D721Med (cell line): ENCODE results near the gene NOS1.

ENCODE experiments used
- DNase-seq: peaks from one replicate; pipeline ENCODE4 v3.0.0; 2011; ENCODE audit warnings: low spot score; ENCODE audit not compliant: insufficient read length
- FAIRE-seq: peaks from 2 replicates; lab custom pipeline; 2011; peaks lifted over from hg19 to GRCh38; lab: Jason Lieb, UNC
- TF ChIP-seq, protein P1 (sequence below): IDR thresholded peaks from 2 replicates; pipeline ENCODE4 v1.5.1; 2012; ENCODE audit warnings: mild to moderate bottlenecking, control low read depth; ENCODE audit not compliant: insufficient read depth; ENCODE audit errors: missing control alignments

NOS1 gene

GRCh38 chr12:117343296-117343695, 18.1 kb downstream of the NOS1 start:
- DNase-seq (no peak), FAIRE-seq (no peak)
- TF ChIP-seq, protein P1, sequence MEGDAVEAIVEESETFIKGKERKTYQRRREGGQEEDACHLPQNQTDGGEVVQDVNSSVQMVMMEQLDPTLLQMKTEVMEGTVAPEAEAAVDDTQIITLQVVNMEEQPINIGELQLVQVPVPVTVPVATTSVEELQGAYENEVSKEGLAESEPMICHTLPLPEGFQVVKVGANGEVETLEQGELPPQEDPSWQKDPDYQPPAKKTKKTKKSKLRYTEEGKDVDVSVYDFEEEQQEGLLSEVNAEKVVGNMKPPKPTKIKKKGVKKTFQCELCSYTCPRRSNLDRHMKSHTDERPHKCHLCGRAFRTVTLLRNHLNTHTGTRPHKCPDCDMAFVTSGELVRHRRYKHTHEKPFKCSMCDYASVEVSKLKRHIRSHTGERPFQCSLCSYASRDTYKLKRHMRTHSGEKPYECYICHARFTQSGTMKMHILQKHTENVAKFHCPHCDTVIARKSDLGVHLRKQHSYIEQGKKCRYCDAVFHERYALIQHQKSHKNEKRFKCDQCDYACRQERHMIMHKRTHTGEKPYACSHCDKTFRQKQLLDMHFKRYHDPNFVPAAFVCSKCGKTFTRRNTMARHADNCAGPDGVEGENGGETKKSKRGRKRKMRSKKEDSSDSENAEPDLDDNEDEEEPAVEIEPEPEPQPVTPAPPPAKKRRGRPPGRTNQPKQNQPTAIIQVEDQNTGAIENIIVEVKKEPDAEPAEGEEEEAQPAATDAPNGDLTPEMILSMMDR: no peak

DNA sequence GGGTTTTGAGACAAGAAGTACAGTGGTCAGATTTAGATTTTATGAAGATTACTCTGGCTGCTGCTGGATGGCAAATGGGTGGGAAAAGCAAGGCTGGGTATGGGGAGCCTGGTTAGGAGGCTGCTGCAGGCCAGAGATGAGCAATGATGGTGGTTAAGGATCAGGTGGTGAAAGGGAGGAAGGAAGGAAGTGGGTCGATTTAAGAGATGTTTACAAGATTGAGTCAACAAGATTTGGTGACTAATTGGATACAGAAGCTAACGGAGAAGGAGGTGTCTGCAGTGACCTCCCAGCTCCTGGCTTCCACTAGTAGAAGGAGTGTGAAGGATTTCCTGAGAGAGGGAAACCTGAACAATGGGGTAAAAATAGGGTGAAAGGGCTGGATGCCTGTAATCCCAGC, 18.7 kb downstream of the NOS1 start:
- FAIRE-seq (no peak), DNase-seq (no peak)

DNA sequence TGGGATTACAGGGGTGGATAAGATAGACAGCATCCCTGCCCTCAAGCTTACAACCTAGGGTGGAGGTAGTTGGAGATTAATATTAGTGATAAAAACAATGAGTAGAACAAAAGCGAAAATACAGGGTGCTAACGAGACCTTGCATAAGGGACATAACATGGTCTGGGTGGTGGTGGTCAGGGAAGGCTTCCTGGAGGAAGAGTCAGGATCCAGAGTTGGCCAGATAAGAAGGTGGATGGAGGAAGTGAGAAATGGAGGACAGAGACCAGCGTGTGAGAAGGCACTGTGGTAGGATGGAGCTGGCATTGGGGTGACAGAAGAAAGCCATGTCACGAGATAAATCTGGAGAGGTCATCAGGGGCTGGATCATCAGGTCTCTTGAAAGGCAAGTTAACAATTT, 19.2 kb downstream of the NOS1 start:
- TF ChIP-seq, protein P1: no peak
- no peak for FAIRE-seq
- no peak for DNase-seq

More for the DNA sequence above, 18.7 kb downstream of the NOS1 start:
- TF ChIP-seq, protein P1: no peak

DNA sequence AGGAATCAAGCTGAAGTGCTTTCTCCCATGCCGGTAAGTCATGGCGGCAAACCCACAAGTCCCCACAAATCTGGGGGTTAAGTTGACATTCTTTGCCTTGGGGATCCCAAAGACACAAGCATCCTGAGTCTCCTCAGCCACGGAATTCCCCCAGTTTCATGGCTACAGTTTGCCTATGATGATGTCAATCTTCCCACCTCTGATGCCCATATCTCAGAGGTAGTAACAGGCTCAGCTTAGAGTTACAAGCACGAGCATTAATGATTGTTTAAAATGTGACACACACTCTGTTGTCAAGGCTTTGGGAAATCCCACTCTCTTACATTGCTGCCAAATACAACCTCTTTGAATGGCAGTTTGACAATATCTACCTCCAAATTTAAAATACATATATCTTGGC, 22.3 kb downstream of the NOS1 start:
- DNase-seq (no peak), FAIRE-seq (no peak)
- TF ChIP-seq, protein P1: no peak

DNA sequence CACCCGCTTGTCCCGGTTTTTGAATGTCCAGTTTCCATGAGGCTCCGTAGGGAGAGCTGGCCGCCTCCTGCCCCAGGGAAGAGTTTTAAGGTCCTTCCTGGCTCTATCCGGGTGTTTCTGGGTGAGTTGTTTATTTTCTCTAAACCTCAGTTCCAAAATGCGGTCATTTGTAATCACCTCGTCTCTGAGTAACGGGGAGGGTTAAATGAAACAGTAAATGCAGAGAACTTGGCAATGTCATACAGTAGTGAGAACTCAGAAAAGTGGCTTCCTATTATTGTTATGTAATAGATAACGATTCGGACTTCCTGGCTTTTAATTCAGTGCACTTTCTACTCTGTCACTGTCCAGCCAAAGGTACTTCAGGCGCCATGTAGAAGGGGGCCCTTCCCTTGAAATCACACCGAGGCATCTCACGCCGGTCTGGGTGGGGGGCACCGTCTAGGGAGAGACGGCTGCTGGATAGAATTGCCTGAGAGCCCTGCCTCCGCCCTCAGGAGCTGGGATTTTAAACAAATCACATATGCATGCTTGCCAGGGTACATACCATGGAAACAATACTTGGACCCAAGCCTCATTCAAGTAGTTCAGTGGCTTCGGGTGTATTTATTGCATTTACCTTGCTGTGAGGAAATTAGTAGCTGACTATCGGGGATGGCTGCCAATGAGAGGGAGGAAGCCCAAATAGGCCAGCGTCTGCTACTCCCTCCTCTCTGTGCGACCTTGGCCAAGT, 26.4 kb downstream of the NOS1 start:
- no peak for DNase-seq
- TF ChIP-seq, protein P1: no peak
- FAIRE-seq: no peak

- DNase-seq (no peak), FAIRE-seq (no peak)
- TF ChIP-seq, protein P1: no peak
Observed at GRCh38 chr12:117334051-117334450, 27.4 kb downstream of the NOS1 start.

DNA sequence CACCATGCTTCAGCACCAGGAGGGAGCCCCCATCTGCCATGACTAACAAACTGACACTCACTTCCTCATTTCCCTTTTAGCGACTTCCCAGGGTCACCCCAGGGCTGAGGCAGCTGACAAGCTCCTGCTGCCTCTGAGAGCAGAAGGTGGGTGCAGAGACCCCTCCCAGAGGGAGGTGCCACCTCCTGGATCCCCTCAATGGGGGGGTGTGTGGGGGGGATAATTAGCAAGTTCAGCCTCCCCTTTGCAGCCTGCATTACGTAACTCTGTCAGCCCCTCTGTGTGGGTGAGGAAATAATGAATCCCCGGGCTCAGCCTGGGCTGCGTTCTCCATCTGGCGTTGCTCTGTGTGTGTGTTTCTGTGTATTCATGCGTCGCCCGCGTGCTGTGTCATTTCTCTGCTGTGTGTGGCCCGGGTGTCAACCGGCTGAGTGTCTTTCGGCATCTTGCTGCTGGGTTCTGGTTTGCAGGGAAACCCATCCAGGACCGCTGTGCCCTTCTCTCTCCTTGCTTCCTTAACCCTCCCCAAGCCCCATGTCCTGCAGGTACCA, 28.0 kb downstream of the NOS1 start:
- FAIRE-seq: no peak
- no peak for DNase-seq
- TF ChIP-seq, protein P1: no peak
